ENCODE data around the gene CYP27C1. TPM values are rescaled to one million over a fixed set of nuclear protein-coding genes. Genes with fewer than 3 reads are reported as not detected.

Gene CYP27C1
- total RNA-seq, 4 donors from 2014 or later, result not detected

GRCh38 chr2:127159543-127159942 is 60.6 kb downstream of the CYP27C1 start:
- TF ChIP-seq POLR2A (IDR thresholded peaks at IDR 0.05), result no peak
- no peak for ATAC-seq
- in situ Hi-C loops (cut with MboI; ENCODE audit: low sequenced_read_pairs in 4 of 4), result loop anchor here in 1 of 4 donors (10.0 kb wide), 1 partner anchor 95 kb away; no protein-coding TSS in a partner anchor
- Histone ChIP-seq H3K36me3 (no peaks in the 10 kb centered on the region), H3K9me3 (no peaks in the 10 kb centered on the region), H3K4me3 (no peak overlapping the region), H3K4me1 (peaks cover 17 to 43% of the 10 kb centered on the region in 2 donors), H3K27ac (no peak overlapping the region), H3K27me3 (no peaks in the 10 kb centered on the region)
- DNase-seq, result no peak
- intact Hi-C loops (cut with DNase I; ENCODE audit: low total_unique reads), result no loop called here

DNA sequence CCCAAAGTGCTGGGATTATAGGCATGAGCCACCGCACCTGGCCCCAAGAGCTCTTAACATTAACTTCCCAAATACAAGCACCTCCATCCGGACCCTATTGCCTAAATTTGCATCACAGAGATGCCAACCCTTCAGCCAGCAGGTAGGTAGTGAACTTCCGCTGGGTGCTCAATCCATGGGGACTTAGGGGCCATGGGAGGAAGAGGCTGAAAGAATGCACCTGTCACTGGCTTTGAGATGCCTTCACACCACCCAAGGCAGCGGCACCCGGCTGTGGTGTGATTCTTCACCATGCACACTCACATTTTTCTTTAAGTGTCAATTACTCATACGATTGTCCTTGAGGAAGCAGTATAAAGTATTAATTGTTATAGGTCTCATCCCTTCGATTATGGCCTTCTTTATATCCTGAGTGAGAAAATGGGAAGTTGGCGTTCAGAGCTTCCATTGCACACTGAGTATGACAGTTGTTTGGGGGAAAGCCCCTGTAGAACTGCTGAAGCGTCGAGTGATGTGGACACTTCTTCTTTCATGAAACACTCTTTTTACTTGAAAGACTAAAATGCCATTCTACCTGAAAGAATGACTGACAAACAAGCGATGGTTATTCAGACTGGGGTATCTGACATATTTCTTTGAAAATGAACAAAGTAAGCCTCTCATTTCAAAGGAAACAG is 61.3 kb downstream of the CYP27C1 start:
- in situ Hi-C loops (cut with MboI; ENCODE audit: low sequenced_read_pairs in 4 of 4) (loop anchor here in 1 of 4 donors (10.0 kb wide), 1 partner anchor 94 kb away; no protein-coding TSS in a partner anchor), intact Hi-C loops (cut with DNase I; ENCODE audit: low total_unique reads) (no loop called here)

DNA sequence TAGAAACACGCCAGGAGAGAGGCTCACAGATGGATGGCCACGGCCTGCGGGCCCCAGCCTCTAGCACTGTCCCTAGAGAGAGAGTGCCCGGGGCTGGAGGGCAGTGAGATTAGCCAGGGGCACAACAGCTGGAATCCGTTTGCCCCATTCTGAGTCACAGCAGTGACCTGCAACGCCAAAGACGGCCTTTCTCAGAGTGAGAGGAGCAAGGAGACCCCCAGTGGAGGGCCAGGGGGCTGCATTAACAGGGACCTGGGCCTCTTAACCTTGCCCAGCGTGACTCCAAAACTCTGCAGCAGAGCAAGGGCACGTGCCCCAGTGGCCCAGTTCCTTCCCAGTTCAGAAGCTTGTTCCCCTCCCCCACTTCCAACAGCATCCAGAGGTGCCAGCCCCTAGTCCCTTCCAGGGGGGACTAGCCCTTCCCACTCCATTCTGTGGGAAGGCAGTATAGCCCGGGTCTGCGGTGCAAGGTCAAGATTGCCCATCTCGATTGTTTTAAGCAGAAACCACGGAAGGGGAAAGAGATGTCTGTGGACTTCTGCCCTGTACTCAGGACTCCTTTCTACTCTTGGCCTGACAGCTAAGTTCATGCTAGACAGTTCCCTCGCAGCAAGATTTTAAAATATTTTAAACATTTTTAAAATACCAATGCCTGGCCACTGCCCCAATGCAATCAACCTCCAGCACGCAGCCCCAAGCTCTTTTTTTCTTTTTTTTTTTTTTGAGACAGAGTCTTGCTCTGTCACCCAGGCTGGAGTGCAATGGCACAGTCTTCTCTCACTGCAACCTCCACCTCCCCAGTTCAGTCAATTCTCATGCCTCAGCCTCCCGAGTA is 62.2 kb downstream of the CYP27C1 start:
- Histone ChIP-seq H3K27ac (peak overlapping the region; percentile 58 to 99 (median 77)), H3K36me3 (no peaks in the 10 kb centered on the region), H3K4me3 (no peak overlapping the region), H3K4me1 (peaks cover 20 to 44% of the 10 kb centered on the region in 2 donors), H3K9me3 (no peaks in the 10 kb centered on the region), H3K27me3 (no peaks in the 10 kb centered on the region)
- in situ Hi-C loops (cut with MboI; ENCODE audit: low sequenced_read_pairs in 4 of 4), result loop anchor here in 1 of 4 donors (10.0 kb wide), 1 partner anchor 93 kb away; no protein-coding TSS in a partner anchor
- TF ChIP-seq CTCF (IDR thresholded peaks at IDR 0.05 in 4 of 5, conservative IDR thresholded peaks at IDR 0.05 in 1 of 5) (peak in 4 of 5 experiments; percentile 20 to 58 (median 37)), POLR2A (IDR thresholded peaks at IDR 0.05) (no peak)
- peak in 1 of 2 donors; percentile 70 for DNase-seq
- peak in 1 of 2 donors; percentile 22 for ATAC-seq
- intact Hi-C loops (cut with DNase I; ENCODE audit: low total_unique reads), result no loop called here

More for the DNA sequence above, 61.3 kb downstream of the CYP27C1 start:
- Histone ChIP-seq H3K27me3 (no peaks in the 10 kb centered on the region), H3K9me3 (no peaks in the 10 kb centered on the region), H3K4me1 (peaks cover 20 to 43% of the 10 kb centered on the region in 2 donors), H3K27ac (no peak overlapping the region), H3K36me3 (no peaks in the 10 kb centered on the region), H3K4me3 (no peak overlapping the region)
- ATAC-seq (no peak), DNase-seq (peak in 1 of 2 donors; percentile 7)
- TF ChIP-seq POLR2A (IDR thresholded peaks at IDR 0.05) (no peak), CTCF (IDR thresholded peaks at IDR 0.05 in 4 of 5, conservative IDR thresholded peaks at IDR 0.05 in 1 of 5) (no peak)

DNA sequence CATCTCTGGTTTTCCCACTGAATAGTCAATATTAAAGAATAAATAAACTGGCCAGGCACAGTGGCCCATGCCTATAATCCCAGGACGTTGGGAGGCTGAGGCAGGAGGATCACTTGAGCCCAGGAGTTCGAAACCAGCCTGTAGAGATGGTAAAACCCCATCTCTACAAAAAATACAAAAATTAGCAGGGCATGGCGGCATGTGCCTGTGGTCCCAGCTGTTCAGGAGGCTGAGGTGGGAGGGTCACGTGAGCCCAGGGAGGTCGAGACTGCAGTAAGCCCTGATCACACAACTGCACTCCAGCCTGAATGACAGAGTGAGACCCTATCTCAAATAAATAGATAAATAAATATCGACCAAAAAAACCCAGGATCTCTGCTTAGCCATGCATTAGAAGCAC is 63.0 kb downstream of the CYP27C1 start:
- Histone ChIP-seq H3K27me3 (no peaks in the 10 kb centered on the region), H3K36me3 (no peaks in the 10 kb centered on the region), H3K4me1 (peaks cover 20 to 44% of the 10 kb centered on the region in 2 donors), H3K27ac (peak overlapping the region; percentile 58 to 99 (median 77)), H3K4me3 (no peak overlapping the region), H3K9me3 (no peaks in the 10 kb centered on the region)
- TF ChIP-seq POLR2A (IDR thresholded peaks at IDR 0.05) (no peak), CTCF (IDR thresholded peaks at IDR 0.05 in 4 of 5, conservative IDR thresholded peaks at IDR 0.05 in 1 of 5) (no peak)
- in situ Hi-C loops (cut with MboI; ENCODE audit: low sequenced_read_pairs in 4 of 4), result loop anchor here in 1 of 4 donors (10.0 kb wide), 1 partner anchor 92 kb away; no protein-coding TSS in a partner anchor
- no peak for DNase-seq
- ATAC-seq, result no peak
- intact Hi-C loops (cut with DNase I; ENCODE audit: low total_unique reads), result no loop called here

DNA sequence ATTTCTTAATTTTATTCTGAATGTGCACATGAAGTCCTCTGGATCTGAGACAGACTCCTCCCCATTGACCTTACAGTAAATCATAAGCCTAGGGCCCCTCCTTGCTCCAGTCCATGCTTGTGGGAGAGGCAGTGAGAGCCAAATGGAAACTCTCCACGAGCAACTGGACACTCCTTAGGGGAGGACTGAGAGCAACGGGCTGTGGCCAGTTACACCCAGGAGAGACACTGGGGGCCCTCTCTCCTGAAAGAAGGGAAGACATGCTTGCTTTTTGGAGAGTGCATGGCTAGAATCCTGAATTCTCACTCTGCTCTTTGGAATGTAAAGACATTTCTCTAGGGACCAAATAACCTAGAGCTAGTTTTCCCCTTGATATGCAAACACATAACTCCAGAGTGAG is 64.2 kb downstream of the CYP27C1 start:
- in situ Hi-C loops (cut with MboI; ENCODE audit: low sequenced_read_pairs in 4 of 4) (loop anchor here in 1 of 4 donors (10.0 kb wide), 1 partner anchor 91 kb away; no protein-coding TSS in a partner anchor), intact Hi-C loops (cut with DNase I; ENCODE audit: low total_unique reads) (no loop called here)
- Histone ChIP-seq H3K4me1 (peaks cover 20 to 44% of the 10 kb centered on the region in 2 donors), H3K4me3 (no peak overlapping the region), H3K36me3 (no peaks in the 10 kb centered on the region), H3K27me3 (no peaks in the 10 kb centered on the region), H3K9me3 (no peaks in the 10 kb centered on the region), H3K27ac (peak overlapping the region; percentile 89 to 99 (median 93))
- ATAC-seq, result peak; percentile 71
- TF ChIP-seq CTCF (IDR thresholded peaks at IDR 0.05 in 4 of 5, conservative IDR thresholded peaks at IDR 0.05 in 1 of 5), result no peak
- peak in 1 of 2 donors; percentile 12 for TF ChIP-seq POLR2A (IDR thresholded peaks at IDR 0.05)
- peak; percentile 55 to 87 for DNase-seq
